K562 (cell line): ENCODE measurements around the gene RNPEP. TPM values are rescaled to one million over a fixed set of nuclear protein-coding genes. Genes with fewer than 3 reads are reported as not detected.
A peak's percentile ranks its signal among the peaks of the same experiment; 100 is the strongest.

Experiments
- BRCA1 ChIP-seq, 2 experiments: fragments of 450-650 bp in 1 of 2; sonication (generic) in 1 of 2; formaldehyde crosslinking in 1 of 2; IDR thresholded peaks; 2 replicates each; pipeline versions ENCODE4 v1.5.0 to v1.6.1; 2017 to 2020; ENCODE audit warnings: mild to moderate bottlenecking in 1 of 2, missing genetic modification reagents in 1 of 2
- CXXC5 ChIP-seq: fragments of 250-450 bp; sonication (Bioruptor Pico); IDR thresholded peaks from 2 replicates; pipeline ENCODE4 v1.8.0; 2022; ENCODE audit warnings: inconsistent platforms, mild to moderate bottlenecking, moderate library complexity
- HOMEZ ChIP-seq: fragments of 250-450 bp; sonication (Bioruptor Pico); IDR thresholded peaks from 2 replicates; pipeline ENCODE4 v1.4.0; 2020; ENCODE audit warnings: mild to moderate bottlenecking, moderate library complexity
- KHSRP ChIP-seq: fragments of 450-650 bp; IDR thresholded peaks from 2 replicates; pipeline ENCODE4 v1.6.1; 2017
- LEF1 ChIP-seq: fragments of 450-650 bp; IDR thresholded peaks from 2 replicates; pipeline ENCODE4 v1.6.1; 2016; ENCODE audit warnings: mild to moderate bottlenecking
- MGA ChIP-seq: fragments of 450-650 bp; IDR thresholded peaks from 2 replicates; pipeline ENCODE4 v1.6.1; 2016; ENCODE audit warnings: mild to moderate bottlenecking, moderate library complexity
- POLR2A ChIP-seq: fragments of 450-650 bp; conservative IDR thresholded peaks from 2 replicates; pipeline ENCODE4 v1.6.1; 2016
- SUPT5H ChIP-seq: fragments of 450-650 bp; IDR thresholded peaks from 2 replicates; pipeline ENCODE4 v1.6.1; 2016
- TEAD1 ChIP-seq, 2 experiments: fragments of 450-650 bp in 1 of 2; sonication (generic) in 1 of 2; formaldehyde crosslinking; IDR thresholded peaks; 2 replicates each; pipeline versions ENCODE4 v1.4.0 to v1.8.0; 2020 to 2022; ENCODE audit warnings: mild to moderate bottlenecking in 2 of 2, missing genetic modification reagents in 1 of 2
- ZNF398 ChIP-seq: fragments of 250-450 bp; sonication (Bioruptor Pico); IDR thresholded peaks from 2 replicates; pipeline ENCODE4 v1.8.0; 2021; ENCODE audit warnings: moderate library complexity, mild to moderate bottlenecking, inconsistent platforms
- ZNF707 ChIP-seq: fragments of 250-450 bp; sonication (Bioruptor Pico); conservative IDR thresholded peaks from 2 replicates; pipeline ENCODE4 v1.8.0; 2022; ENCODE audit warnings: inconsistent platforms, mild to moderate bottlenecking, moderate library complexity
- polyA plus RNA-seq, 8 experiments: library from polyadenylated mRNA; depleted of rRNA in 4 of 8; stranded (reverse) in 5 of 8; unstranded in 3 of 8; fragments of >200 nt; fragmentation: Nextera tagmentation in 2 of 8; fragmentation: Illumina TruSeq in 1 of 8; extraction: Ambion mirVana in 2 of 8; extraction: Trizol in 1 of 8; gene quantifications; 2 replicates each; pipeline versions ENCODE4 v1.2.1 to v1.2.3, GENCODE V29; 2011 to 2014; ENCODE audit warnings: inconsistent platforms in 1 of 8, missing spikeins in 1 of 8
- total RNA-seq, 7 experiments: library from RNA; depleted of rRNA in 6 of 7; stranded (reverse); fragments of >200 nt in 6 of 7; fragmentation: Illumina TruSeq in 2 of 7; extraction: Trizol in 2 of 7; gene quantifications; 2 replicates each; pipeline versions ENCODE4 v1.2.1 to v1.2.3, GENCODE V29; 2011 to 2021; ENCODE audit warnings: low replicate concordance in 1 of 7

Gene RNPEP
- total and polyA plus RNA-seq, 9 of the 15 experiments (the other 6 are each of a cell fraction or from before 2014, with no cell fraction given), result 27.5 to 131 (median 63.4) TPM

GRCh38 chr1:202007805-202008489 is 25.5 kb downstream of the RNPEP start (continued):
- TF ChIP-seq HOMEZ (no peak), MGA (no peak), KHSRP (no peak), TEAD1 (CRISPR knock-in tag; IDR thresholded peaks at IDR 0.05) (peak; percentile 64 to 82; a peak in 3 of 4 replicates), POLR2A (no peak), ZNF398 (CRISPR knock-in tag) (no peak), LEF1 (peak; percentile 88; the same call in 1 of the 2 replicates), CXXC5 (CRISPR knock-in tag) (peak; percentile 68), SUPT5H (no peak), ZNF707 (CRISPR knock-in tag) (no peak), BRCA1 (IDR thresholded peaks at IDR 0.05) (no peak), BRCA1 (CRISPR knock-in tag; IDR thresholded peaks at IDR 0.05) (no peak)
